Mesenchymal stem cell (in vitro differentiated cells and primary cell): Measurements from ENCODE around the gene DIP2C.

Source experiments
- DNase-seq: peaks from one replicate; pipeline ENCODE4 v3.0.0-alpha.2; 2013
- H2AFZ ChIP-seq: one replicate; pipeline ENCODE4 v1.6.1; 2013; ENCODE audit warnings: low read depth, mild to moderate bottlenecking, control low read depth, inconsistent platforms, low read length, moderate library complexity
- H2AK5ac ChIP-seq: 2 replicates; pipeline ENCODE4 v1.6.1; 2013; ENCODE audit warnings: low read length, moderate library complexity, mild to moderate bottlenecking, inconsistent platforms; ENCODE audit not compliant: severe bottlenecking
- H2BK120ac ChIP-seq: one replicate; pipeline ENCODE4 v1.6.1; 2013; ENCODE audit warnings: low read depth, mild to moderate bottlenecking, inconsistent platforms, low read length, moderate library complexity
- H2BK12ac ChIP-seq, 2 experiments: one replicate each; pipeline ENCODE4 v1.6.1; 2013; ENCODE audit warnings: inconsistent platforms in 2 of 2, low read length in 2 of 2, mild to moderate bottlenecking in 2 of 2, moderate library complexity in 2 of 2, control low read depth in 1 of 2
- H2BK15ac ChIP-seq: one replicate; pipeline ENCODE4 v1.6.1; 2013; ENCODE audit warnings: mild to moderate bottlenecking, low read depth, inconsistent platforms; ENCODE audit not compliant: poor library complexity, severe bottlenecking
- H2BK5ac ChIP-seq: 2 replicates; pipeline ENCODE4 v1.6.1; 2013; ENCODE audit warnings: low read depth, mild to moderate bottlenecking, low read length, control low read depth, inconsistent platforms; ENCODE audit not compliant: poor library complexity, severe bottlenecking
- H3K14ac ChIP-seq, 2 experiments: one replicate each; pipeline ENCODE4 v1.6.1; 2013; ENCODE audit warnings: inconsistent platforms in 2 of 2, low read length in 2 of 2, control low read depth in 1 of 2, mild to moderate bottlenecking in 1 of 2, moderate library complexity in 1 of 2
- H3K18ac ChIP-seq, 2 experiments: one replicate each; pipeline ENCODE4 v1.6.1; 2013; ENCODE audit warnings: inconsistent platforms in 2 of 2, low read length in 2 of 2, control low read depth in 1 of 2, low read depth in 1 of 2, mild to moderate bottlenecking in 1 of 2
- H3K23ac ChIP-seq, 2 experiments: one replicate each; pipeline ENCODE4 v1.6.1; 2013; ENCODE audit warnings: inconsistent platforms in 2 of 2, low read length in 2 of 2, mild to moderate bottlenecking in 2 of 2, moderate library complexity in 2 of 2, control low read depth in 1 of 2
- H3K27ac ChIP-seq: 2 replicates; pipeline ENCODE4 v1.5.1; 2013; ENCODE audit warnings: mild to moderate bottlenecking, moderate library complexity, low read length, control low read depth, inconsistent platforms; ENCODE audit not compliant: poor library complexity, severe bottlenecking
- H3K27me3 ChIP-seq, 2 experiments: 2 replicates each; pipeline versions ENCODE4 v1.6.1 to v1.7.0; 2013; ENCODE audit warnings: low read length in 2 of 2, mild to moderate bottlenecking in 2 of 2, moderate library complexity in 2 of 2, control low read depth in 1 of 2, inconsistent platforms in 1 of 2; ENCODE audit not compliant: control insufficient read depth in 1 of 2, insufficient read depth in 1 of 2
- H3K36me3 ChIP-seq, 2 experiments: 2 replicates each; pipeline versions ENCODE4 v1.6.1 to v1.7.0; 2013; ENCODE audit warnings: low read length in 2 of 2, control low read depth in 1 of 2, inconsistent platforms in 1 of 2, low read depth in 1 of 2, mild to moderate bottlenecking in 1 of 2; ENCODE audit not compliant: insufficient read depth in 2 of 2, control insufficient read depth in 1 of 2
- H3K4ac ChIP-seq, 2 experiments: one replicate each; pipeline ENCODE4 v1.6.1; 2013; ENCODE audit warnings: inconsistent platforms in 2 of 2, low read length in 2 of 2, mild to moderate bottlenecking in 2 of 2, moderate library complexity in 2 of 2, control low read depth in 1 of 2, low read depth in 1 of 2
- H3K4me1 ChIP-seq: 2 replicates; pipeline ENCODE4 v1.6.1; 2013; ENCODE audit warnings: low read depth, low read length, control low read depth; ENCODE audit not compliant: control insufficient read depth, insufficient read depth
- H3K4me2 ChIP-seq: 2 replicates; pipeline ENCODE4 v1.6.1; 2013; ENCODE audit warnings: low read length, mild to moderate bottlenecking, inconsistent platforms; ENCODE audit not compliant: poor library complexity, severe bottlenecking
- H3K4me3 ChIP-seq, 2 experiments: 2 replicates each; pipeline versions ENCODE4 v1.5.1 to v1.7.0; 2013; ENCODE audit warnings: low read length in 2 of 2, mild to moderate bottlenecking in 2 of 2, control low read depth in 1 of 2, low read depth in 1 of 2; ENCODE audit not compliant: insufficient read depth in 1 of 2
- H3K79me1 ChIP-seq: replicated peaks from 2 replicates; pipeline ENCODE4 v1.6.1; 2013; ENCODE audit warnings: mild to moderate bottlenecking, control low read depth, low read length, inconsistent platforms; ENCODE audit not compliant: poor library complexity, severe bottlenecking
- H3K9ac ChIP-seq: 2 replicates; pipeline ENCODE4 v1.7.0; 2013; ENCODE audit warnings: mild to moderate bottlenecking, low read length, moderate library complexity
- H3K9me3 ChIP-seq: 2 replicates; pipeline ENCODE4 v1.7.0; 2013; ENCODE audit warnings: mild to moderate bottlenecking, low read length; ENCODE audit not compliant: control insufficient read depth
- H4K8ac ChIP-seq: one replicate; pipeline ENCODE4 v1.6.1; 2013; ENCODE audit warnings: inconsistent platforms, mild to moderate bottlenecking, low read length, moderate library complexity
- H4K91ac ChIP-seq: one replicate; pipeline ENCODE4 v1.6.1; 2013; ENCODE audit warnings: mild to moderate bottlenecking, low read length, inconsistent platforms
- WGBS: methylation state at CpG from one replicate; pipeline ENCODE4 v1.1.7; 2013; ENCODE audit warnings: mixed read lengths; 5-methylcytosine and 5-hydroxymethylcytosine counted together

The DIP2C gene

DNA sequence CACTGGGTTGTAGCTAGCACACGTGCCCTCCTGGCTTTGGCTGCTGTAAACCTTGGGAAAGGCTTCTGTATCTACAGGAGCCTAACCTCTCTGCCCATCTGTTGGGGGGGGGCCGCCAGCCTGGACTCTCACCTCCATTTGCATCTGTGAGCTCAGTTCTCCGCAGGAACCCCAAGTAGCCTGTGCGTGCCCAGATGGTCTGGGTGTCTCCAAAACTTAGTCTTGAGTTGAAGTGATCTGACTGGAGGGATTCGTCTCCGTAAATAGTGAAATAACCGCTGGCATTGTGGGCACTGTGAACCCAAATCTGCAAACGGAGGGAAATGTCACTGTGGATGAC is 406.4 kb downstream of the DIP2C start:
- Histone ChIP-seq H3K9me3 (no peaks in the 10 kb centered on the region), H3K23ac (no peak overlapping the region), H3K36me3 (peaks cover 55 to 98% of the 10 kb centered on the region in 2 experiments), H3K18ac (no peak overlapping the region), H2AFZ (no peak overlapping the region), H3K4ac (no peak overlapping the region), H2BK120ac (no peak overlapping the region), H4K91ac (no peak overlapping the region), H3K4me1 (peaks cover 7% of the 10 kb centered on the region), H3K4me3 (no peak overlapping the region), H3K9ac (no peak overlapping the region), H2BK15ac (no peak overlapping the region), H3K4me2 (no peak overlapping the region), H2BK5ac (no peak overlapping the region), H3K27me3 (no peaks in the 10 kb centered on the region), H2BK12ac (no peak overlapping the region), H3K14ac (no peak overlapping the region), H2AK5ac (no peak overlapping the region), H4K8ac (no peak overlapping the region), H3K27ac (no peak overlapping the region), H3K79me1 (peaks cover 7% of the 10 kb centered on the region)
- 98% methylated on average over 8 of the region's 8 CpGs for WGBS
- DNase-seq: no peak

DNA sequence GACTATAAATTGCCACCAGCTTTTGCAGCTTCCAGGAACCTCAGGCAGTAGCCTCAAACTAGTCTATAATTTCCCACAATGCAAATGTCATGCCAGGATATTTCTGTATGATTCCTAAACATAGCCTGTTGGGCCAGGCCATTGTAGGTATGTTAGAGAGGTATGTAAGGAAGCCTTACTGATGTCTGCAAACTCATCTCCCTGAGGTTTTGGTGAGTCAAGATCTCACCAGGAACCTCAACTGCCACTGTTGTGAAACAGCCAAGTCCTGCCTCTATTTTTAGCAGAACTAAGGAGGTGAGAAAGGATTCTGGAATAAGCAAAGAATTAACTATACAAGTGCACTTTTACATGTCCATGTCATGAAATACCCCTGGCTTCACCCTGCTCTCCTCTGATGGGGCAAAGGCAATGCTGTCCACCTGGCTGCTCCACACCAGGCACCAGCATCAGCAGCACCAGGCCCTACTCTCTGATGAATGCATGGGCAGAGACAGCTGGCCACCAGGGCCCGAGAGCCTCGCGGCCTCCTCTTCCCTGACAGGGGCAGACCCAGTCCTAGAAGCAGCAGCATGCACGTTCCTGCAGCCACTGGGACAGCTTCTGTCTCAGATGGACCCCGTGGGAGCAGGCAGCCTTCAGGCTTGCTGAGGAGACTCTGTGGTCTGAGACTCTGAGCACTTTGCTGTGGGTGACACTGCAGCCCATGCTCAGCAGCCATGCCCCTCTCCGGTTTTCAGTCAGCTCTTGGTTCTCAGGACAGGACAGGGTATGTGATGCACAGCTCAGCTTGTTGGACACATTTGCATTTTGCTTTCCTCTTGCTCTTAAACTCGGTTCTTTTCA is 407.0 kb downstream of the DIP2C start:
- H3K14ac ChIP-seq: peak overlapping the region in 1 of 2 experiments; percentile 5
- H3K4me2 ChIP-seq: no peak overlapping the region
- H3K36me3 ChIP-seq: peaks cover 61 to 97% of the 10 kb centered on the region in 2 experiments
- H2BK12ac ChIP-seq: no peak overlapping the region
- no peak overlapping the region for H3K4ac ChIP-seq
- H4K8ac ChIP-seq: no peak overlapping the region
- H3K27ac ChIP-seq: no peak overlapping the region
- 89% methylated on average over 7 of the region's 7 CpGs for WGBS
- H3K4me1 ChIP-seq: peaks cover 7% of the 10 kb centered on the region
- no peaks in the 10 kb centered on the region for H3K27me3 ChIP-seq
- no peaks in the 10 kb centered on the region for H3K9me3 ChIP-seq
- no peak overlapping the region for H3K18ac ChIP-seq
- DNase-seq: peak; percentile 31
- no peak overlapping the region for H3K4me3 ChIP-seq
- H3K79me1 ChIP-seq: peaks cover 7% of the 10 kb centered on the region
- H2BK5ac ChIP-seq: no peak overlapping the region
- H2BK15ac ChIP-seq: no peak overlapping the region
- no peak overlapping the region for H2BK120ac ChIP-seq
- no peak overlapping the region for H3K23ac ChIP-seq
- no peak overlapping the region for H2AFZ ChIP-seq
- no peak overlapping the region for H2AK5ac ChIP-seq
- H4K91ac ChIP-seq: no peak overlapping the region
- H3K9ac ChIP-seq: no peak overlapping the region

DNA sequence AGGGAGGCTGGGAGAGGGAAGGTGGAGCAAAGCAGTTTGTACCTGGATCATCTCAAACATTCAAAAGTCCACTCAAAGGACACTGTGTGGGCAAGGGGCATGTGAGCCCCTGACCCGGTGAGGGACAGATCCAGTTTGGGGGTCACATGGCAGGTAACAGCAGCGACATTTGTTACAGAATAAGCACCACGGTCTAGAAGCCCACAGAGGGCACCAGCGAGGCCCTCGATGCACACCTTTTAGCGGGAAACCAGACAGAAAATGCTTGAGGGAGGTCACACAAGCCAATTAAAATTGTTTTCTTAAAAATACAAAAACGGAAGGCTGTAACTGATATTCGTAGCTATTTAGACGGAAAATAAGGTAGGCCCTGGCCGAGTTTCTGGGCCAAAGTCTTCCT is 409.8 kb downstream of the DIP2C start:
- Histone ChIP-seq H3K4me3 (no peak overlapping the region), H4K91ac (no peak overlapping the region), H3K18ac (no peak overlapping the region), H2BK12ac (no peak overlapping the region), H3K27me3 (no peaks in the 10 kb centered on the region), H3K27ac (no peak overlapping the region), H4K8ac (no peak overlapping the region), H3K79me1 (peaks cover 10% of the 10 kb centered on the region), H2BK120ac (no peak overlapping the region), H3K23ac (no peak overlapping the region), H3K4me2 (no peak overlapping the region), H2AFZ (no peak overlapping the region), H3K4me1 (peaks cover 13% of the 10 kb centered on the region), H3K36me3 (peaks cover 65 to 93% of the 10 kb centered on the region in 2 experiments), H3K9ac (no peak overlapping the region), H2BK5ac (no peak overlapping the region), H3K14ac (no peak overlapping the region), H2AK5ac (no peak overlapping the region), H3K9me3 (no peaks in the 10 kb centered on the region), H2BK15ac (no peak overlapping the region), H3K4ac (no peak overlapping the region)
- 89% methylated on average over 10 of the region's 10 CpGs for WGBS
- no peak for DNase-seq

DNA sequence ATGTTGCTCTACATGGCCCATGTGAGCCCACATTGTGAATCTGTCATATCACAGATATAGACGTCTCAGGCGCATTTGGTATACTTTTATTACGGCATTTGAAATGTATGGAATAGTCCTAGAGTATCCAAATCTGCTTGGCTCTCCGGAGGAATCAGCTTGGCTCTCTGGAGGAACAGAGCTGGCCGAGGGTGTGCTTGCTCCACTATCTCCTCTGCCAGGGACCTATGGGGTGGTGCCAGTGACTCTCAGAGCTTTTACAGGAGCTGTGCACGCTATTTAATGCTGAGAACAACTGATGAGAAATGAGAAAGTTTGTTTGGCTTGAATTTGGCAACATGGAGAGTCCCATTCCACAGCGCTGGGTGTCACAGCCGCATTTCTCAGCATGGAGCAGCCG is 410.2 kb downstream of the DIP2C start:
- no peaks in the 10 kb centered on the region for H3K9me3 ChIP-seq
- H3K79me1 ChIP-seq: peaks cover 10% of the 10 kb centered on the region
- H2AFZ ChIP-seq: no peak overlapping the region
- peaks cover 62 to 92% of the 10 kb centered on the region in 2 experiments for H3K36me3 ChIP-seq
- peaks cover 13% of the 10 kb centered on the region for H3K4me1 ChIP-seq
- no peak overlapping the region for H3K14ac ChIP-seq
- no peak for DNase-seq
- no peak overlapping the region for H2BK12ac ChIP-seq
- H3K27me3 ChIP-seq: no peaks in the 10 kb centered on the region
- no peak overlapping the region for H2BK120ac ChIP-seq
- no peak overlapping the region for H4K91ac ChIP-seq
- H4K8ac ChIP-seq: no peak overlapping the region
- no peak overlapping the region for H3K4ac ChIP-seq
- no peak overlapping the region for H3K23ac ChIP-seq
- H2BK5ac ChIP-seq: no peak overlapping the region
- no peak overlapping the region for H2AK5ac ChIP-seq
- H3K27ac ChIP-seq: no peak overlapping the region
- no peak overlapping the region for H3K9ac ChIP-seq
- WGBS: 95% methylated on average over 9 of the region's 9 CpGs
- H2BK15ac ChIP-seq: no peak overlapping the region
- no peak overlapping the region for H3K18ac ChIP-seq
- no peak overlapping the region for H3K4me3 ChIP-seq
- no peak overlapping the region for H3K4me2 ChIP-seq
